Glomerular endothelial cell (primary cell): ENCODE results near the gene ACY1. TPM values are rescaled to one million over a fixed set of nuclear protein-coding genes. Genes with fewer than 3 reads are reported as not detected.

Experiments
- DNase-seq: peaks from one replicate; pipeline ENCODE4 v3.0.0-alpha.2; 2011; ENCODE audit warnings: low read depth, low spot score; ENCODE audit errors: extremely low read depth
- total RNA-seq: library from RNA; depleted of rRNA; stranded (reverse); fragments of >200 nt; gene quantifications from 2 replicates; pipeline ENCODE4 v1.2.3, GENCODE V29; 2015

The ACY1 gene
- 24.2 and 32.0 TPM in 2 replicates for total RNA-seq

GRCh38 chr3:51982838-51983577, at the start of gene ACY1:
Gene ACY1 (plus strand): TSS chr3:51983535. CDS start chr3:51984065, 530 bp downstream.
- DNase-seq, result no peak

DNA sequence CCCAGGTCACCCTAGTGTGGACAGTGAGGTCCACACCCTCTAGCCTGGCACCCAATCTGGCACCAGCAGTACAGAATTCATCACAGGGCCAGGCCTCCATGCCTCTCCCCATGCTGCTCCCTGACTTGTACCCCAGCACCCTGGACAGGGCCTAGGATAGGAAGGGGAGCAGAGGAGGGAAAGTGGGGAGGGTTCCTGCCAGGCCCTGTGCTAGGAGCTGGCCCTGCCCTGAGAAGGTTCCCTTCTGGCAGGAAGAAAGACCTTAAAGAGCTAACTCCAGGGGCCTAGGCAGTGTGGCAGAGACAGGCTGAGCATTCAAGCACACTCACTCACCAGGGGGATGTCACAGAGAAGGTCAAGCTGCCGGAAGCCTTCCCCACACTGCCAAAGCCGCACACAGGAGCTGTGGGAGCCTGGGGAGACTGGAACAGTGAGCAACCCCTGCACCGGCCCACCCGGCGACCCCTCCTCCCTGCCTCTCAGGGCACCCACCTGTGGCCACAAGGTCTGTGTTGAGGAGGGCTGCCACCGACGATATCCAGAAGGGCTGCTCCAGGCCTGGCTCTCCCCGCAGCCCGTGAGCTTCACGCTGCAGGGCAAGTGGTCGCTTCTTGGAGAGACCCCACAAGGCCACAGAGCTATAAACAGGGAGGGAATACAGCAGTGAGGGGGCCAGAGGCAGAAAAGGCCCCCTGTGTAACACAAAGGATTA, 49.0 kb upstream of the ACY1 start:
- no peak for DNase-seq

- DNase-seq, result no peak
Observed at GRCh38 chr3:51934991-51935885, 48.1 kb upstream of the ACY1 start.

DNA sequence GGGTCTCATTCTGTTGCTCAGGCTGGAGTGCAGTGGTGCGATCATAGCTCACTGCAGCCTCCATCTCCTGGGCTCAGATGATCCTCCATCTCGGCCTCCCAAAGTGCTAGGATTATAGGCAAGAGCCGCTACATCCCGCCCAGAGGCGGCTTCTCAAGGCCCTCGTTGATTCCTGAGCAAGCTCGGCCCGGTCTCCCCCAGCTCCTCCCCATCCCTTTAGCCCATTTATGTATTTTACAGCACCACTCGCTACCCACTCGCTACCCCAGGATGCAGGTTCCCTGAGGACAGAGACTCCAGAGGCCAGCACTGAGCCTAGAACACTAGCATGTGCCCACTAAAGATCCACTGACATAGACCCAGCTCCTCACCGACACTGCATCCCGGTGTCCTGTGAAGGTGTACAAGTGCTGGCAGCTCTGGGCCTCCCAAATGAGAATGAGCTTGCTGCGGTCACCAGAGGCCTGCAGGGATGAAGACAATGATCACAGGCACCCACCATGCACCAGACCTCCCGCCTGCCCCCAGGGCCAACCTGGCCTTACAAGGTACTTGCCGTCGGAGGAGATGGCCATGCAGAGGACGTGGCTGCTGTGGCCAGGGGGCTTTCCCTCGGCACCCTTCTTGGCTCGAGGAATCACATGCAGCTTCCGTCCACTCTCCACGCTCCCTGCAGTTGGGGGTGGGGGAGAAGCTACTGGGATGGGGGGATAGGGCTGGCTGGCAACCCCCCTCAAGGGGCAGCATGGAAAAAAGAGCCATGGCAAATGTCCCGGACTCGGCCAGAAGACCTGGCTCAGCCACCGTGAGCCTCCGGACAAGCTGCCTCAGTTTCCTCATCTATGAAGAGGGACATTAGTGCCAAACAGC, 47.2 kb upstream of the ACY1 start:
- DNase-seq, result no peak

GRCh38 chr3:51937014-51937413, 46.3 kb upstream of the ACY1 start:
- DNase-seq, result no peak

GRCh38 chr3:51937611-51938450, 45.5 kb upstream of the ACY1 start:
- DNase-seq, result no peak

DNA sequence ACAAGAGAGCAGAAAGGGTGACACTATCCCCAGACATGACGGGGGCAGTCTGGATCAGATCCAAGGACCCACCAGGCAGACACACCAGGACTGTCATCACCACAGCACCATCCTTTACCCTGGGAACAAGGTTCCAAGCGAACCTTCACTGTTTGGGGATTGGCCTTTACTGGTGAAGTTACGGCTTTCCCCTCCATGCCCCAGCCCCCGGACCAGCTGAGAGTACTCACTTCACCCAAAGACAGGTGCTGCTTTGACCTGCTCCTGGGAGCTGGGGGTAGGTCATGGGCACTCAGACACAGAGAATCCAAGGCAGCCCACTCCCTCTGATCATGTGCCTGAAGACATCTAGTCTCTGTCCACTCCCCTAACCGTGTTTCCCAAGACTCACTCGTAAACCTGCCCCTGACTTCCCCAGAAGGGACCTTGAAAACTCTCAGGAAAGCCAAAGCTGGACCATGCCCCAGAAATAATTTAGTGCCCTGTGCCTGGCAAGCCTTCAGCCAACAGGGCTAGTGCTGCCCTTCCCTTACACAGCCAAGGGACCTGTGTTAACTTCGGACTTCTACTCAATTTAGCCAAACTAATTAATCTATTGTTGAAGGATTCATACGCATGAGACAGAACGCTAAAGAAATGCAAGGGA, 44.4 kb upstream of the ACY1 start:
- DNase-seq, result no peak

DNA sequence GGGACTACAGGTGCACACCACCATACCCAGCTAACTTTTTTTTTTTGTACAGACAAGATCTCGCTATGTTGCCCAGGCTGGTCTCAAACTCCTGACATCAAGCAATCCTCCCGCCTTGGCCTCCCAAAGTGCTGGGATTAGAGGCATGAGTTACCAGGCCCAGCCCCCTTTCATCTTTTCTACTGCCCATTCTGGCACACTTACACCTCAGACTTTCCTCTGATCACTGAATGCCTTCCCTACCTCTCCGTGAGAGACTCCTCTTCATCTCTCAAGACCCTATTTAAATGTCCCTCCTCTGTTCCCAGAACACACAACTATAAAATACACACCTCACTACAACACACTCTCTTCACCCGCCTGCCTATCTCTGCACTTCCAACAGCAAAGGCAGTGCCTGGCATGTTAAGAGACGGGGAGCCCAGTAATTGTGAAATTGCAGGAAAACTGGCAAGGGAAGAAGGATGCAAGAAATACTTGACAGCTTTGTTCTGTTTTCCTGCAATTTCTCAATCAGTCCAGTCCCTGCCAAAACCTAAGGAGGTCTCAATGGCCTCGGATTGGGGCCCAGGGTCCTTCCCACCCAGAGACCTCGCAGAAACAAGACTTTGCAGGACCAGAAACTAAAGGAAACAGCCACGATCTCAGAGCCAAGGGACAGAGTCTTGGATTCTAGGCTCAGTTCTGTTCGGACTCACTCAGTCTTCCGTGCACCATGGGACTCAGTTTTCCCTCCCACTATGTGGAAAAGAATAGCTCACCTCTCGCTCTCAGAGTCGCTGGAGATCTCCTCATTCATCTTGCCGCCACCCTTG, 42.5 kb upstream of the ACY1 start:
- no peak for DNase-seq

GRCh38 chr3:51941463-51941797, 41.9 kb upstream of the ACY1 start:
- no peak for DNase-seq

- DNase-seq, result peak; percentile 94
Observed at GRCh38 chr3:51941798-51942602, 41.3 kb upstream of the ACY1 start, which contains the start of the genes PARP3 and RRP9. Gene PARP3 (plus strand): TSS chr3:51942363. CDS start chr3:51943356, 993 bp downstream. Gene RRP9 (minus strand): TSS chr3:51941904. CDS start chr3:51941867, 37 bp downstream.

DNA sequence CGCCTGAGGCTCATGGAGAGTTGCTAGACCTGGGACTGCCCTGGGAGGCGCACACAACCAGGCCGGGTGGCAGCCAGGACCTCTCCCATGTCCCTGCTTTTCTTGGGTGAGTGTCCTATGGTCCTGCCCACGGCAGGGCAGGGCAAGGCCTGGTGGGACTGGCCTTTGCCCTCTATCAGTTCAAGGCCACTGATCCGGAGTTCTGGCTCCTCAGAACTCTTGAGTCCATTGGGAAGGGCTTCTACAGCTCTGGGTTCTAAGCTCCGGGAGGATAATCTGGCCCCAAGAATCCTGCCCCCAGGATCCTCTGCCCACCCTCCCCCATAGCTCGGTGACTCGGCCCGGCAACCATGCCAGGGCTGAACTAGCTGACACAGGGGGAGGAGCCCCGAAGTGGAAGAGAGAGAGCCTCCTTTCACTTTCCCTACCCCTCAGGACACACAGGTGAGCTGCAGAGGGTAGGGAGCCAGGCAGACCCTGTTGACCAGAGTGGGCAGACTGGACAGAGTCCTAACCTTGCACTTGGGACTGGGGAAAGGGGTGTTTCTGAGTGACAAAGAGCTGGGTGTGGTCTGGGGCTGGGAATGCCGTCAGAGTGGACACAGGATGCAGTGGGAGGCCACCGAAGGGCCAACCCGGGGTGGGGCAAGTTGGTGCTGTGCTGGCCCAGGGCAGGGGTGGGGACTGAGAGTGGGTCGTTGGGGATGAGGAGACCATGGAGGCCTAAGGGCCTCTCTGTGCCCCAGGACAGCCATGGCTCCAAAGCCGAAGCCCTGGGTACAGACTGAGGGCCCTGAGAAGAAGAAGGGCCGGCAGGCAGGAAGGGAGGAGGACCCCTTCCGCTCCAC, 40.5 kb upstream of the ACY1 start:
- DNase-seq, result no peak

DNA sequence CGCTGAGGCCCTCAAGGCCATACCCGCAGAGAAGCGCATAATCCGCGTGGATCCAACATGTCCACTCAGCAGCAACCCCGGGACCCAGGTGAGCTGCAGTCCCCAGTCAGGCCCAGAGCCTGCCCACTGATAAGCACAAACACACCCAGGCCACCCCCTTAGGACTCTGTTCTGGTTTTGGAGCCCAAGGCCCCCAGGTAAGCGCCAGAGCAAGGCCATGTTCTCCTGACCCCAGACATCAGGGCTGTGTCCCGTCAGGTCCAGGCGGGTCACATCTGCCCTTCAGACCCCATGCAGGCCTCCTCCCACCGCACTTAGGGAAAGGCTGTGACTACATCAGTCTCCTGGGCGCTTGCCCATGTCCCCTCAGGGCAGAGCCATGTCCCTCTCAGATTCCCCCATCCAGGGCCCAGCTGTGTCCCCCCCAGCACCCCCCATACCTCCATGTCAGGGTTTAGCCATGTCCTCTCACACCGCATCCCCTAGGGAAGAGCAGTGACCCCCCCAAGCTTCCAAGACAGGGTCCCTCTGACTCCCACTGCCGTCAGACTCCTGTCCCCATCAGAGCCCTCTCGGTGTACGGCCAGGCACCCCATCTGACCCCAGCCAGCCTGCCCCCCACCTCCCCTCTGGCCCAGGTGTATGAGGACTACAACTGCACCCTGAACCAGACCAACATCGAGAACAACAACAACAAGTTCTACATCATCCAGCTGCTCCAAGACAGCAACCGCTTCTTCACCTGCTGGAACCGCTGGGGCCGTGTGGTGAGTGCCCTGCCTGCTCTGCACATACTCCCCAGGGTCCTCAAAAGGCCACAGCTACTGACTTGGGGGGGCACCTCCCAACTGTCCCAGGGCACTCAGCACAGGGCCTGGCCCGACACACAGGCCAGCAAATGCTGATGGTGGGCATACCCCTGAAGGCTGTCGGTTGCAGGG, 39.6 kb upstream of the ACY1 start:
- DNase-seq, result no peak

- DNase-seq, result no peak
Observed at GRCh38 chr3:51944451-51945021, 38.8 kb upstream of the ACY1 start.

DNA sequence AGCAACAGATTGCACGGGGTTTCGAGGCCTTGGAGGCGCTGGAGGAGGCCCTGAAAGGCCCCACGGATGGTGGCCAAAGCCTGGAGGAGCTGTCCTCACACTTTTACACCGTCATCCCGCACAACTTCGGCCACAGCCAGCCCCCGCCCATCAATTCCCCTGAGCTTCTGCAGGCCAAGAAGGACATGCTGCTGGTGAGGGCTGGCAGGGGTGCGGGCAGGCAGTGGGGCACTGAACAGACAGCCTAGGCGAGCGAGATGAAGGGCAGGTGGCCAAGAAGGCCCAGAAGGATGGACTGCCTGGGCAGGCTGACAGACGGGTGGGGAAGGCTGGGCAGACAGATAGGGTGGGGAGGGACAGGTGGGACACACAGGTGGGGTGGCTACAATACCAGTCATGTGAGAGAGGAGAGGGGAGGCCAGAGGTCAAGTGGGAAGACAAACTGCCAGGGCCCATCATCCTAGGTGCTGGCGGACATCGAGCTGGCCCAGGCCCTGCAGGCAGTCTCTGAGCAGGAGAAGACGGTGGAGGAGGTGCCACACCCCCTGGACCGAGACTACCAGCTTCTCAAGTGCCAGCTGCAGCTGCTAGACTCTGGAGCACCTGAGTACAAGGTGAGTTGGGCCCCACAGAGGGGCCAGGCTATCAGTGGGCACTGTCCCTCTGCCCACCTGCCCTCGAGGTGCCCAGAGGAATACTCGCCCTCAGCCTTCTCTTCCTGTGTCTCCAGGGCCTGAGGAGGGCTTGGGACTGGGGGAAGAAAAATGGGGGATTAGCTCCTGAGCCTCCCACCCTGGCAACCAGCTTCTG, 38.1 kb upstream of the ACY1 start:
- no peak for DNase-seq
